Measurements from ENCODE around the gene ZBTB12. TPM values are rescaled to one million over a fixed set of nuclear protein-coding genes. Genes with fewer than 3 reads are reported as not detected.

Gene ZBTB12
- total and polyA plus RNA-seq, 10 of the 15 experiments (the other 5 are each of a cell fraction or from before 2014, with no cell fraction given), result 0.81 to 4.5 (median 1.7) TPM; not detected in 4

- TF ChIP-seq MAX (IDR thresholded peaks at IDR 0.05; ENCODE audit: low read depth, low read length), result peak; percentile 75
- peak; percentile 82; the same call in 1 of the 2 replicates for TF ChIP-seq ATF3 (IDR thresholded peaks at IDR 0.05; ENCODE audit: borderline replicate concordance, extremely low read depth, low read depth, low read length)
- TF ChIP-seq, protein P1, sequence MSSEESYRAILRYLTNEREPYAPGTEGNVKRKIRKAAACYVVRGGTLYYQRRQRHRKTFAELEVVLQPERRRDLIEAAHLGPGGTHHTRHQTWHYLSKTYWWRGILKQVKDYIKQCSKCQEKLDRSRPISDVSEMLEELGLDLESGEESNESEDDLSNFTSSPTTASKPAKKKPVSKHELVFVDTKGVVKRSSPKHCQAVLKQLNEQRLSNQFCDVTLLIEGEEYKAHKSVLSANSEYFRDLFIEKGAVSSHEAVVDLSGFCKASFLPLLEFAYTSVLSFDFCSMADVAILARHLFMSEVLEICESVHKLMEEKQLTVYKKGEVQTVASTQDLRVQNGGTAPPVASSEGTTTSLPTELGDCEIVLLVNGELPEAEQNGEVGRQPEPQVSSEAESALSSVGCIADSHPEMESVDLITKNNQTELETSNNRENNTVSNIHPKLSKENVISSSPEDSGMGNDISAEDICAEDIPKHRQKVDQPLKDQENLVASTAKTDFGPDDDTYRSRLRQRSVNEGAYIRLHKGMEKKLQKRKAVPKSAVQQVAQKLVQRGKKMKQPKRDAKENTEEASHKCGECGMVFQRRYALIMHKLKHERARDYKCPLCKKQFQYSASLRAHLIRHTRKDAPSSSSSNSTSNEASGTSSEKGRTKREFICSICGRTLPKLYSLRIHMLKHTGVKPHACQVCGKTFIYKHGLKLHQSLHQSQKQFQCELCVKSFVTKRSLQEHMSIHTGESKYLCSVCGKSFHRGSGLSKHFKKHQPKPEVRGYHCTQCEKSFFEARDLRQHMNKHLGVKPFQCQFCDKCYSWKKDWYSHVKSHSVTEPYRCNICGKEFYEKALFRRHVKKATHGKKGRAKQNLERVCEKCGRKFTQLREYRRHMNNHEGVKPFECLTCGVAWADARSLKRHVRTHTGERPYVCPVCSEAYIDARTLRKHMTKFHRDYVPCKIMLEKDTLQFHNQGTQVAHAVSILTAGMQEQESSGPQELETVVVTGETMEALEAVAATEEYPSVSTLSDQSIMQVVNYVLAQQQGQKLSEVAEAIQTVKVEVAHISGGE (CRISPR knock-in tag; IDR thresholded peaks at IDR 0.05), result no peak
- no peak for TF ChIP-seq BCLAF1 (IDR thresholded peaks at IDR 0.05)
- TF ChIP-seq SUPT20H (IDR thresholded peaks at IDR 0.05; ENCODE audit: borderline replicate concordance, control insufficient read depth, low read depth, low read length), result no peak
- TF ChIP-seq USF1 (IDR thresholded peaks at IDR 0.05; ENCODE audit: borderline replicate concordance, extremely low read length, insufficient read depth, low read depth, low read length), result peak; percentile 96
- TF ChIP-seq, protein P2, sequence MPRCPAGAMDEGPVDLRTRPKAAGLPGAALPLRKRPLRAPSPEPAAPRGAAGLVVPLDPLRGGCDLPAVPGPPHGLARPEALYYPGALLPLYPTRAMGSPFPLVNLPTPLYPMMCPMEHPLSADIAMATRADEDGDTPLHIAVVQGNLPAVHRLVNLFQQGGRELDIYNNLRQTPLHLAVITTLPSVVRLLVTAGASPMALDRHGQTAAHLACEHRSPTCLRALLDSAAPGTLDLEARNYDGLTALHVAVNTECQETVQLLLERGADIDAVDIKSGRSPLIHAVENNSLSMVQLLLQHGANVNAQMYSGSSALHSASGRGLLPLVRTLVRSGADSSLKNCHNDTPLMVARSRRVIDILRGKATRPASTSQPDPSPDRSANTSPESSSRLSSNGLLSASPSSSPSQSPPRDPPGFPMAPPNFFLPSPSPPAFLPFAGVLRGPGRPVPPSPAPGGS (IDR thresholded peaks at IDR 0.05; ENCODE audit: borderline replicate concordance, insufficient read depth, low read depth, low read length, poor library complexity, severe bottlenecking), result no peak
- TF ChIP-seq JUNB (IDR thresholded peaks at IDR 0.05), result no peak
- peak; percentile 70; the same call in 1 of the 2 replicates for TF ChIP-seq SIN3A (IDR thresholded peaks at IDR 0.05; ENCODE audit: low read depth, low read length)
- TF ChIP-seq TCF7 (IDR thresholded peaks at IDR 0.05; ENCODE audit: borderline replicate concordance), result no peak
- peak; percentile 5; the same call in 1 of the 2 replicates for TF ChIP-seq MXI1 (IDR thresholded peaks at IDR 0.05; ENCODE audit: low read depth, low read length)
- TF ChIP-seq WRNIP1 (IDR thresholded peaks at IDR 0.05; ENCODE audit: borderline replicate concordance, low read depth, low read length), result no peak
- TF ChIP-seq, protein P3, sequence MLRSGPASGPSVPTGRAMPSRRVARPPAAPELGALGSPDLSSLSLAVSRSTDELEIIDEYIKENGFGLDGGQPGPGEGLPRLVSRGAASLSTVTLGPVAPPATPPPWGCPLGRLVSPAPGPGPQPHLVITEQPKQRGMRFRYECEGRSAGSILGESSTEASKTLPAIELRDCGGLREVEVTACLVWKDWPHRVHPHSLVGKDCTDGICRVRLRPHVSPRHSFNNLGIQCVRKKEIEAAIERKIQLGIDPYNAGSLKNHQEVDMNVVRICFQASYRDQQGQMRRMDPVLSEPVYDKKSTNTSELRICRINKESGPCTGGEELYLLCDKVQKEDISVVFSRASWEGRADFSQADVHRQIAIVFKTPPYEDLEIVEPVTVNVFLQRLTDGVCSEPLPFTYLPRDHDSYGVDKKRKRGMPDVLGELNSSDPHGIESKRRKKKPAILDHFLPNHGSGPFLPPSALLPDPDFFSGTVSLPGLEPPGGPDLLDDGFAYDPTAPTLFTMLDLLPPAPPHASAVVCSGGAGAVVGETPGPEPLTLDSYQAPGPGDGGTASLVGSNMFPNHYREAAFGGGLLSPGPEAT (IDR thresholded peaks at IDR 0.05; ENCODE audit: low read depth), result peak; percentile 62
- no peak for TF ChIP-seq CBX5 (IDR thresholded peaks at IDR 0.05; ENCODE audit: low read depth)
- TF ChIP-seq FOXM1 (IDR thresholded peaks at IDR 0.05; ENCODE audit: low read depth, low read length), result no peak
- no peak for TF ChIP-seq SMC3 (IDR thresholded peaks at IDR 0.05; ENCODE audit: borderline replicate concordance, low read length)
- TF ChIP-seq BRCA1 (IDR thresholded peaks at IDR 0.05; ENCODE audit: low read depth, low read length), result no peak
Measured at GRCh38 chr6:31897612-31898382, 4.1 kb downstream of the ZBTB12 start, which contains the start of gene EHMT2 (continued).

Data from GM12878 (cell line).